Neural progenitor cell (in vitro differentiated cells): ENCODE results near the gene USP2.

Experiments
- EZH2phosphoT487 ChIP-seq: fragments of 200-600 bp; sonication (generic); IDR thresholded peaks from 2 replicates; pipeline ENCODE4 v1.6.1; 2017; ENCODE audit warnings: antibody characterized with exemption
- TF ChIP-seq, protein P1 (sequence below): fragments of 200-600 bp; sonication (generic); IDR thresholded peaks from 2 replicates; pipeline ENCODE4 v1.5.1; 2017; ENCODE audit warnings: antibody characterized with exemption, mild to moderate bottlenecking

- TF ChIP-seq EZH2phosphoT487, result no peak
- TF ChIP-seq, protein P1, sequence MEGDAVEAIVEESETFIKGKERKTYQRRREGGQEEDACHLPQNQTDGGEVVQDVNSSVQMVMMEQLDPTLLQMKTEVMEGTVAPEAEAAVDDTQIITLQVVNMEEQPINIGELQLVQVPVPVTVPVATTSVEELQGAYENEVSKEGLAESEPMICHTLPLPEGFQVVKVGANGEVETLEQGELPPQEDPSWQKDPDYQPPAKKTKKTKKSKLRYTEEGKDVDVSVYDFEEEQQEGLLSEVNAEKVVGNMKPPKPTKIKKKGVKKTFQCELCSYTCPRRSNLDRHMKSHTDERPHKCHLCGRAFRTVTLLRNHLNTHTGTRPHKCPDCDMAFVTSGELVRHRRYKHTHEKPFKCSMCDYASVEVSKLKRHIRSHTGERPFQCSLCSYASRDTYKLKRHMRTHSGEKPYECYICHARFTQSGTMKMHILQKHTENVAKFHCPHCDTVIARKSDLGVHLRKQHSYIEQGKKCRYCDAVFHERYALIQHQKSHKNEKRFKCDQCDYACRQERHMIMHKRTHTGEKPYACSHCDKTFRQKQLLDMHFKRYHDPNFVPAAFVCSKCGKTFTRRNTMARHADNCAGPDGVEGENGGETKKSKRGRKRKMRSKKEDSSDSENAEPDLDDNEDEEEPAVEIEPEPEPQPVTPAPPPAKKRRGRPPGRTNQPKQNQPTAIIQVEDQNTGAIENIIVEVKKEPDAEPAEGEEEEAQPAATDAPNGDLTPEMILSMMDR, result no peak
Measured at GRCh38 chr11:119369132-119369925, 12.2 kb downstream of the USP2 start.
